ENCODE measurements around the gene GPR55.

DNA sequence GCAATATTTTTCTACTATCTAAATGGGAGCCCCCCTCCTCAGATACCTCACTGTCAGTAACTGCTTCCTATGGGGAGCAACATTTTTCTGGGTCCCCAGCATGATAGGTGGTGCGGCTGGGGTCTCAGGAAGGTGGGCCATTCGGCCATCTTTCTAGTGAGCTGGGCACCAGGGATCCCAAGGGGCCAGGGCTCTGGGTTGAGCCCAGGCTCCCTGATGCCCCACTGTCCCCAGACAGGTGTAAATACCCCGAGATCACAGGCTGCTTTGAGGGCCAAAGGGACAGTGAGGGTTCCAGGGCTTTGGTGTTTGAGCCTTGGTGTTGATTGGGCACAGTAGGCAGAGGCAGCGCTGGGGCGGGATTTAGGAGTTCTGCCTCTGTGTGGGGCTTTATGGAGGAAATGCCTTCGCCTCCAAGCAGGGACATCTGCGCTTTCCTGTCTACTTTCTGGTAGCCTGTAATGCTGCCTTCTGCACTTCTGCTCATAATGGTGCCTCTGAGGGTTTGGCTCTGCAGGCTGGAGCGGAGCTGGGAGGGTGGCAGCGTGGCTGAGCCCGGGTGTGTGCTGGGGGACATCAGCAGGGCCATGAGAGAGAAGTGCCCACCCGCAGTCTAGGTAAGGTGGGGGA lies 55.0 kb downstream of the GPR55 start:
- TF ChIP-seq, protein P1, sequence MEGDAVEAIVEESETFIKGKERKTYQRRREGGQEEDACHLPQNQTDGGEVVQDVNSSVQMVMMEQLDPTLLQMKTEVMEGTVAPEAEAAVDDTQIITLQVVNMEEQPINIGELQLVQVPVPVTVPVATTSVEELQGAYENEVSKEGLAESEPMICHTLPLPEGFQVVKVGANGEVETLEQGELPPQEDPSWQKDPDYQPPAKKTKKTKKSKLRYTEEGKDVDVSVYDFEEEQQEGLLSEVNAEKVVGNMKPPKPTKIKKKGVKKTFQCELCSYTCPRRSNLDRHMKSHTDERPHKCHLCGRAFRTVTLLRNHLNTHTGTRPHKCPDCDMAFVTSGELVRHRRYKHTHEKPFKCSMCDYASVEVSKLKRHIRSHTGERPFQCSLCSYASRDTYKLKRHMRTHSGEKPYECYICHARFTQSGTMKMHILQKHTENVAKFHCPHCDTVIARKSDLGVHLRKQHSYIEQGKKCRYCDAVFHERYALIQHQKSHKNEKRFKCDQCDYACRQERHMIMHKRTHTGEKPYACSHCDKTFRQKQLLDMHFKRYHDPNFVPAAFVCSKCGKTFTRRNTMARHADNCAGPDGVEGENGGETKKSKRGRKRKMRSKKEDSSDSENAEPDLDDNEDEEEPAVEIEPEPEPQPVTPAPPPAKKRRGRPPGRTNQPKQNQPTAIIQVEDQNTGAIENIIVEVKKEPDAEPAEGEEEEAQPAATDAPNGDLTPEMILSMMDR (IDR thresholded peaks at IDR 0.05; ENCODE audit: low read length): no peak
- no peak for TF ChIP-seq EZH2 (IDR thresholded peaks at IDR 0.05; ENCODE audit: borderline replicate concordance, low read length)
